GM20000 (cell line): ENCODE data around the gene IGSF21.

Experiments used
- DNase-seq: peaks from one replicate; pipeline ENCODE4 v3.0.0; 2012; ENCODE audit warnings: low spot score
- CTCF ChIP-seq: IDR thresholded peaks from 2 replicates; pipeline ENCODE4 v1.5.1; 2012; ENCODE audit warnings: mild to moderate bottlenecking, control low read depth; ENCODE audit errors: extremely low read depth, missing control alignments

Gene IGSF21

GRCh38 chr1:18097206-18097605 lies 10.4 kb upstream of the IGSF21 start:
- no peak for TF ChIP-seq CTCF
- no peak for DNase-seq

GRCh38 chr1:18099026-18099425 lies 8.6 kb upstream of the IGSF21 start:
- DNase-seq, result no peak
- TF ChIP-seq CTCF, result no peak

- no peak for DNase-seq
- TF ChIP-seq CTCF, result no peak
Observed at GRCh38 chr1:18100060-18100459, 7.5 kb upstream of the IGSF21 start.

DNA sequence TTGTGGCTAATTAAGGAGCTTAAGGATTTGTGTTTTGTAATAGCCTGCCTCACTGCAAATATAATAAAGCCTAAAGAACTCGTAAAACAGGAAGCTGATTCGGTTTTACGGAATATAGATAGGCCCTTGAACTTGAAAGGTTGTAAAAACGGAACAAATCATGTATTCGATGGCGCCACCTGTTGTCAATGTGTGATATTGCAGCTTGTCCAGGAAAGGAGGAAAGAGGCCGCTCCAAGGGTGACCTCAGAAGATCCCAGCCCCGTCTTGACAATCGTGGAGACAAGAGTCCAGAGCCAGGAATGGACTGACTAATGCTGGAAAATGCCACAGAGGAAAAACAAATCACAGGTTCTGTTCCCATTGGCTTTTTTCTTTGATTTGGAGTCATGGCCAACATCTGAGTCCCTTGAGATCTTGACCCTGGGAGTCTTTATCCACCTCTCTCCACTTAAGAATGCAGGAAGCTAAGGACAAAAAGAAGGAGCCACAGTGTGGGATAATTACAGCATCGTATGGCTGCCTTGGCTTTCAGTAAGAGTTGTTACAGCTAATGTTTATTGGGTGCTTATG lies 7.0 kb upstream of the IGSF21 start:
- peak; percentile 75 for DNase-seq
- peak; percentile 74 for TF ChIP-seq CTCF

DNA sequence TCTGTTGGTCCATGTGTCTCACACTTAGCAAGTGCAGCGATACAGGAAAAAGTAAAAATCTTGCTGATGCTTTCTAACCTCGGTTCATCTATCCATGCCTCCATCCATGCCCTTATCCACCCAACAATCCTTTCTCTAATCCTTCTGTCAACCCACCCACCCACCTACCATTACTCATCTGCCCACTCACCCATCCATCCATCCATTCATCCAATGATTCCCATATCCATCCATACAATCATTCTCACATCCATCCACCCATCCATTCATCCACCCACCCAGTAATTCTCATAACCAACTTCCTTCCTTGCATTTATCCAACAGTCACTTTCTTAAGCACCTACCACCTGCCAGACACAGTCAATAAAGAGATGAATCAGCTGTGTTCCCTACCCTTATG lies 6.1 kb upstream of the IGSF21 start:
- TF ChIP-seq CTCF, result no peak
- no peak for DNase-seq

DNA sequence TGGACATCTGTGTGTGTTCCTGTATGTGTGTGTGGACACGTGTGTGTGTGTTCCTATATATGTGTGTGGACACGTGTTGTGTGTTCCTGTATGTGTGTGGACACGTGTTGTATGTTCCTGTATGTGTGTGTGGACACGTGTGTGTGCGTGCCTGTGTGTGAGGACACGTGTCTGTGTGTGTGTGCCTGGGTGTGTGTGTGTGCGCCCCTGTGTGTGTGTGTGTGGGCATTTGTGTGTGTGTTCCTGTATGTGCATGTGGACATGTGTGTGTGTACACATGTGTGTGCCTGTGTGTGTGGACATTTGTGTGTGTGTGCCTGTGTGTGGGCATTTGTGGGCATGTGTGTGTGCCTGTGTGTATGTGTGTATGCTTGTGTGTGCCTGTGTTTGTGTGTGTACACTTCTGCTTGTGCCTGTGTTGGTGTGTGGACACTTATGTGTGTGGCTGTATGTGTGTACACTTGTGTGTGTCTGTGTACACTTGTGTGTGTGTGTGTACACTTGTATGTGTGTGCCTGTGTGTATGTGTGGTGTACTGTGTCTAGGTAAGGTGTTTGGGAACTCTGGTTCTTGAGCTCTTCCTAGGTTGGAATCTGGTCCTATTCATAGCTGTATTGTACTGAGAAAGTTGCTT lies 3.7 kb upstream of the IGSF21 start:
- no peak for TF ChIP-seq CTCF
- DNase-seq, result no peak

DNA sequence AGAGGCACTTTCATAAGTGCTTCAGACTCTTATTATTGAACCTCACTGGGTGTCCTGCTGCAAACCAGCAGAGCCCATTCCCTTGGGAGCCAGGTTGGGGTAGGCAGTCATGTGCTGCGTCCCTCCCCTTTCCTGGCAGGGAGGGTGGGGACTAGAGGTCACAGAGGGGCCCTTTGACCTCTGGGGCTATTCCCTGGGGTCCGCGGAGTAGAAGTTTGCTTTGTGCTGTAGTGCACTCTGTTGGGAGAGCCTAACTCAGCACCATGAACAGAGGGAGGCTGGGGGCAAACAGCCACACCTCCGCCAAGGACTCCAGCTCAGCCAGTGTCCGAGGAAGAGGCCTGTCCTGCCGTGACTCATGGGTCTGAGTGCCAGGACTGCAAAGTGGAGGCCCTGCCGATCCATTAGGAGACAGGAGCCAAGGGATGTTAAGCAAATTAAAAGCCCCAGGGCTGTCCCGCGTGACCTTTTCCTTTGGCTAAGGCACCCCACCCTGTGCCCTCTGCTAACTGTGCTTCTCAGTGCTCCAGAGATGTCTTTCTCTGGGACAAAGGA lies 3.0 kb upstream of the IGSF21 start:
- no peak for DNase-seq
- TF ChIP-seq CTCF, result no peak
